Left lung (tissue), 10 donors: ENCODE results near the gene PLCL2. TPM values are rescaled to one million over a fixed set of nuclear protein-coding genes. Genes with fewer than 3 reads are reported as not detected.
A peak's percentile ranks its signal among the peaks of the same experiment; 100 is the strongest.

Experiments
- ATAC-seq: fragments of 200-7000 bp; cut with Tn5 transposase; one replicate; pipeline ENCODE4 v1.9.1; 2020; ENCODE audit warnings: moderate library complexity
- DNase-seq, 4 donors: peaks; one replicate each; pipeline ENCODE4 v3.0.0-alpha.2; 2013 to 2020
- H3K27ac ChIP-seq, 2 donors: fragments of 200-600 bp; sonication (generic) in 1 of 2; one replicate each; pipeline versions ENCODE4 v1.5.0 to v1.8.0; 2020 to 2021
- H3K27me3 ChIP-seq, 2 donors: fragments of 200-600 bp; sonication (generic) in 1 of 2; one replicate each; pipeline versions ENCODE4 v1.5.0 to v1.8.0; 2020 to 2021
- H3K36me3 ChIP-seq, 2 donors: fragments of 200-600 bp; sonication (generic) in 1 of 2; one replicate each; pipeline versions ENCODE4 v1.5.0 to v1.8.0; 2020 to 2021
- H3K4me1 ChIP-seq, 2 donors: fragments of 200-600 bp; one replicate each; pipeline ENCODE4 v1.8.0; 2021
- H3K4me3 ChIP-seq, 2 donors: fragments of 200-600 bp; sonication (generic) in 1 of 2; one replicate each; pipeline versions ENCODE4 v1.5.0 to v1.8.0; 2020 to 2021; ENCODE audit warnings: mild to moderate bottlenecking in 1 of 2
- H3K9me3 ChIP-seq, 2 donors: fragments of 200-600 bp; sonication (generic) in 1 of 2; one replicate each; pipeline versions ENCODE4 v1.5.0 to v1.8.0; 2020 to 2021
- intact Hi-C, 2 donors: fragments of 100-400 bp; cut with DNase I; formaldehyde crosslinking; loops; one replicate each; pipeline versions ENCODE4 v1.11.2 to v1.14.2; 2022
- polyA plus RNA-seq, 6 donors: library from polyadenylated mRNA; unstranded; fragments of 120-200 nt; gene quantifications; one replicate each; pipeline ENCODE4 v1.2.1, GENCODE V29; 2013; ENCODE audit not compliant: insufficient read length in 6 of 6
- total RNA-seq, 2 donors: library from RNA; stranded (reverse); fragmentation: NEBNext Ultra II Directional; extraction: Animal tissue kit (Norgen Biotek cat#: 25700); gene quantifications; one replicate each; pipeline ENCODE4 v1.2.1, GENCODE V29; 2021
- TF ChIP-seq, protein P1 (sequence below), 2 donors: fragments of 200-600 bp; sonication (generic) in 1 of 2; IDR thresholded peaks; one replicate each; pipeline versions ENCODE4 v1.5.0 to v1.8.0; 2021; ENCODE audit warnings: antibody characterized with exemption in 2 of 2
- donor health status: DM: no; HTN: yes; CAD: no.
- donor health status: DM: no; HTN: no; CAD: no.

PLCL2 gene
- total and polyA plus RNA-seq, 8 donors, result 7.8 to 15.7 (median 10.1) TPM

DNA sequence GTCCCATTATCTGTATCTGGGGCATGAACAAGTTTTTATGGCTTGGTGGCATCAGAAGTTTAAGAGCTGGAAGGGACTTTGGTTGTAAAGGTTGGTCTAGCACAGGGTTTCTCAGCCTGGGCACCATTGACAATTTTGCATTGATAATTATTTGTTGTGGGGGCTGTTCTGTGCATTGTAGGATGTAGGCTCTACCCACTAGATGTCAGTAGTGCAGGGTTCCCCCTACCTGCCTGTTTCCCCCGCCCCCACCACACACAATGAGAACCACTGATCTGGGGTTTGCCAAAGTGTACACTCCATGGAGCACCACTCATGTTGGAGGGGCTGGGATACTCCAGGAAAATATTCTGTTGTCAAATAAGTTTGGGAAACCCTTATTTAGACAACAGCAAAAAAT, 42.7 kb downstream of the PLCL2 start:
- intact Hi-C loops, result no loop called here
- Histone ChIP-seq H3K9me3 (no peaks in the 10 kb centered on the region), H3K4me1 (peaks cover 0 to 12% of the 10 kb centered on the region in 2 donors), H3K27ac (no peak overlapping the region), H3K27me3 (no peaks in the 10 kb centered on the region), H3K4me3 (no peak overlapping the region), H3K36me3 (no peaks in the 10 kb centered on the region)
- DNase-seq (no peak), ATAC-seq (no peak)
- TF ChIP-seq, protein P1, sequence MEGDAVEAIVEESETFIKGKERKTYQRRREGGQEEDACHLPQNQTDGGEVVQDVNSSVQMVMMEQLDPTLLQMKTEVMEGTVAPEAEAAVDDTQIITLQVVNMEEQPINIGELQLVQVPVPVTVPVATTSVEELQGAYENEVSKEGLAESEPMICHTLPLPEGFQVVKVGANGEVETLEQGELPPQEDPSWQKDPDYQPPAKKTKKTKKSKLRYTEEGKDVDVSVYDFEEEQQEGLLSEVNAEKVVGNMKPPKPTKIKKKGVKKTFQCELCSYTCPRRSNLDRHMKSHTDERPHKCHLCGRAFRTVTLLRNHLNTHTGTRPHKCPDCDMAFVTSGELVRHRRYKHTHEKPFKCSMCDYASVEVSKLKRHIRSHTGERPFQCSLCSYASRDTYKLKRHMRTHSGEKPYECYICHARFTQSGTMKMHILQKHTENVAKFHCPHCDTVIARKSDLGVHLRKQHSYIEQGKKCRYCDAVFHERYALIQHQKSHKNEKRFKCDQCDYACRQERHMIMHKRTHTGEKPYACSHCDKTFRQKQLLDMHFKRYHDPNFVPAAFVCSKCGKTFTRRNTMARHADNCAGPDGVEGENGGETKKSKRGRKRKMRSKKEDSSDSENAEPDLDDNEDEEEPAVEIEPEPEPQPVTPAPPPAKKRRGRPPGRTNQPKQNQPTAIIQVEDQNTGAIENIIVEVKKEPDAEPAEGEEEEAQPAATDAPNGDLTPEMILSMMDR (IDR thresholded peaks at IDR 0.05), result no peak

DNA sequence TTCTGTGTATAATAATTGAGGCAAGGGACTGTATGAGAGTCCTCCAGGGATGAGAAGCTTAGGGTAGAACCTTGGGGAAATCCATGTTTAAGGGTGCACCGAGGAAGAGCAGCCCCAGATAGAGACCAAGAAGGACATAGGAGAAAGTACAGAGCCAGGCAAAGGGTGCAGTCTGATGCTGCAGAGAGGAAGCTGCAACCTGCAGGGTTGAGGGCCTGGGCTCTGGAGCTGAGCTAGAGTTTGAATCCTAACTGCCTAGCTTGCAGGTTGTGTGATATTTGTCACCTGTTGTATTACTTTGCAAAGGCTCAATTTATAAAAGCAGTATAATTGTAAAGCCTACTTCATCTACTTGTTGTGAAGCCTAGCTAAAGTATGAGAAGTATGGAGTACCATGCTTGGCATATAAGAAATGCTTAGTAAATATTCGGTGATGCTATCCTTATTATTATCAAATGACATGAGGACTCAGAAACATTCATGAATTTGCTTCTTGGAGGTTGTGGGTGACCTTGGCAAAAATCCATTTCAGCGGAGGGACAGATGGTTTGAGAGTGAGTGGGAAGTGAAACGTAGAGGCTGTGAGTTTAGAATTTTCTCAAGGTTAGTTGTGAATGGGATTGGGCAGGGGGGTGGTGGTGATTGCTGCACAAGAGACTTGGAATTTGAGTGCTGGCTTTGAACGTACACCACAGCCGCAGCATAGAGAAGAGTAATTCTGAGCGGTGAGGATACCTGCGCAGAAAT, 43.8 kb downstream of the PLCL2 start:
- H3K27me3 ChIP-seq, result no peaks in the 10 kb centered on the region
- no peak for DNase-seq
- peaks cover 0 to 14% of the 10 kb centered on the region in 2 donors for H3K4me1 ChIP-seq
- intact Hi-C loops, result no loop called here
- H3K36me3 ChIP-seq, result no peaks in the 10 kb centered on the region
- no peak overlapping the region for H3K4me3 ChIP-seq
- ATAC-seq, result no peak
- H3K27ac ChIP-seq, result no peak overlapping the region
- TF ChIP-seq, protein P1 (IDR thresholded peaks at IDR 0.05), result no peak
- no peaks in the 10 kb centered on the region for H3K9me3 ChIP-seq

DNA sequence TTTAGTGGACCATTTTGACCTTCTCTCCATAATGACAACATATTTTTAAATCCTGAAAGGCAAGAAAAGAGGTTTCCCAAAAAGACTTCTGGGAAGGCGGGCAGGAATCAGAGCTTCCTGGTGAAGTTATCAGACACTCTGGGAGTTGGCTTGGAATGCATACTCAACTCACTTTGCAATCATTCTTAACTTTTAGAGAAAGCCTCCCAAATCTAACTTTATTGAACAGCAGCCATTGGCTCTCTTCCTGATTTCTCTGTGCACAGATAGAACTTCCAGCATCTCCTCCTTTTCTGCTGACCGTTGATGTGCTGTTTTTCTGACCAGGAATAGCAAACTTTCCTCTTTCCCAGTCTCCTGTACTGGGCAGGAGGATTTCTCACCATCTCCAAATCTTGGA, 44.6 kb downstream of the PLCL2 start:
- Histone ChIP-seq H3K27me3 (no peaks in the 10 kb centered on the region), H3K9me3 (no peaks in the 10 kb centered on the region), H3K4me1 (peaks cover 0 to 14% of the 10 kb centered on the region in 2 donors), H3K27ac (no peak overlapping the region), H3K4me3 (no peak overlapping the region), H3K36me3 (no peaks in the 10 kb centered on the region)
- ATAC-seq, result no peak
- intact Hi-C loops, result no loop called here
- TF ChIP-seq, protein P1 (IDR thresholded peaks at IDR 0.05), result no peak
- no peak for DNase-seq

DNA sequence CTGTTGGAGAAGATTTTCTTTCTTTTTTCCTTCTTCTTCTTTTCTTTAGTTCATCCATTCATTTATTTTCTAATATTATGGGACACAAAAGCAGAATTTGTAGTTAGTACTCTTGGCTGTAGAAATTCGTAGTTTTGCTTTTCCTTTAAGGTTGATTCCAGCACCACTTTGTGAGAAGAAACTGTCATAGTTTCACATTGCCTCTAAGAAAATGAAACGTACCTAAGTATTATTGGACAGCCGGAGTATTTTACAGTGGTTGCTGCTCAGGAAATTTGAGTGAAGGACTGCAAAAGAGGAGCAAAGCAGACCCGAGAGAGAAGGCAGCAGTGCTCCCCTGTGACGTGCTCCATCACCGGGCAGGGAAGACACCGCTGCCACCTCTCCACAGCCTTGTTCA, 48.1 kb downstream of the PLCL2 start:
- DNase-seq (no peak), ATAC-seq (peak; percentile 42)
- Histone ChIP-seq H3K4me3 (no peak overlapping the region), H3K36me3 (no peaks in the 10 kb centered on the region), H3K9me3 (no peaks in the 10 kb centered on the region), H3K27ac (no peak overlapping the region), H3K27me3 (no peaks in the 10 kb centered on the region), H3K4me1 (peaks cover 0 to 27% of the 10 kb centered on the region in 2 donors)
- TF ChIP-seq, protein P1 (IDR thresholded peaks at IDR 0.05), result no peak
- intact Hi-C loops, result no loop called here

DNA sequence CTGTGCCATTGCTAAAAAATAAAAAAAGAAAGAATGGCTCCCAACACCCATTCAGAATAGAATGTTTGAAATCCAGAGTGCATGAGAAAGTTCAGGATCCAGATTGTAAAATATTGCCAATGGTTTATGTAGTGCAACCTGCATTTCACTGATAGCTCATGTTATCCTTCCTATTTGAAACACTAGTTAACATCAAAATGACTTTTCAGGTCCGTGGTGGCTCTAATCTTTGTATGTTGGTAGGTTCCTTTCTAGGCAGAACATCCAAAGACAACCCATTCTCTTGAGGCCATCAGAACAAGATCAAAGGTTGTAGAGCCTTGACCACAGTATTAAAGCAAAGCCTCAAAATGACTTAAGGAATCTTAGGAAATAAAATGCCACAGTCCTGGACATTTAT, 51.0 kb downstream of the PLCL2 start:
- no peak overlapping the region for H3K4me3 ChIP-seq
- TF ChIP-seq, protein P1 (IDR thresholded peaks at IDR 0.05), result no peak
- intact Hi-C loops, result no loop called here

More for the DNA sequence above, 51.0 kb downstream of the PLCL2 start:
- no peak for ATAC-seq
- H3K27me3 ChIP-seq, result no peaks in the 10 kb centered on the region
- H3K9me3 ChIP-seq, result no peaks in the 10 kb centered on the region
- peaks cover 0 to 20% of the 10 kb centered on the region in 2 donors for H3K4me1 ChIP-seq
- DNase-seq, result no peak
- no peak overlapping the region for H3K27ac ChIP-seq
- H3K36me3 ChIP-seq, result no peaks in the 10 kb centered on the region
